Retinal pigment epithelial cell (primary cell): ENCODE measurements around the gene MYL5.
"Not testable (repeated sequence)": the region's sequence is repeated elsewhere in the genome, so short reads cannot be mapped to it uniquely, and the experiment has no call there.

Experiments used
- DNase-seq: peaks from one replicate; pipeline ENCODE4 v3.0.0-alpha.2; 2010; ENCODE audit warnings: low read depth
- H3K4me3 ChIP-seq: 2 replicates; pipeline ENCODE4 v1.5.1; 2011; ENCODE audit warnings: mild to moderate bottlenecking, low read length, control low read depth, moderate library complexity
- TF ChIP-seq, protein P1 (sequence below): conservative IDR thresholded peaks from 2 replicates; pipeline ENCODE4 v1.5.1; 2011; ENCODE audit warnings: low read depth, low read length, control low read depth, inconsistent platforms

Gene MYL5

DNA sequence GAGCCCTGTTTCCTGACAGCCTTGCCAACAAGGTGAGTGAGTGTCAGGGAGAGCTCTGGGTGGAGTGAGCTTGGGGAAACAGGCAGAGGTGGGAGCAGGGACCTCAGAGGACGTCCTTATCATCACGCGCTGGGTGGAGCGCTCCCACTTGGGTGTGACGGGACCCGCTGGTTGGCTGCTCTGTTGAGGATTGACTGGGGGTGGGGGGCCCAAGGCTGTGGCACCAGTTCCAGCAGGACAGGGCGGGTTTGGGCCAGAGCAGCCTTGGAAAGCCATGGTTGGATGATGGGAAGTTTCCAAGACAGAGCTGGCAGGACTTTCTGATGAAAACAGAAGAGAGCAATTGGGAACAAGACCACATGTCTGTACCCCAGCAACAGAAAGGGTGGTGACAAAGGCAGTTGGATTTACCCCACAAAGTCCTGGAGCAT, 28.3 kb downstream of the MYL5 start:
- DNase-seq = no peak
- no peak overlapping the region for H3K4me3 ChIP-seq
- TF ChIP-seq, protein P1, sequence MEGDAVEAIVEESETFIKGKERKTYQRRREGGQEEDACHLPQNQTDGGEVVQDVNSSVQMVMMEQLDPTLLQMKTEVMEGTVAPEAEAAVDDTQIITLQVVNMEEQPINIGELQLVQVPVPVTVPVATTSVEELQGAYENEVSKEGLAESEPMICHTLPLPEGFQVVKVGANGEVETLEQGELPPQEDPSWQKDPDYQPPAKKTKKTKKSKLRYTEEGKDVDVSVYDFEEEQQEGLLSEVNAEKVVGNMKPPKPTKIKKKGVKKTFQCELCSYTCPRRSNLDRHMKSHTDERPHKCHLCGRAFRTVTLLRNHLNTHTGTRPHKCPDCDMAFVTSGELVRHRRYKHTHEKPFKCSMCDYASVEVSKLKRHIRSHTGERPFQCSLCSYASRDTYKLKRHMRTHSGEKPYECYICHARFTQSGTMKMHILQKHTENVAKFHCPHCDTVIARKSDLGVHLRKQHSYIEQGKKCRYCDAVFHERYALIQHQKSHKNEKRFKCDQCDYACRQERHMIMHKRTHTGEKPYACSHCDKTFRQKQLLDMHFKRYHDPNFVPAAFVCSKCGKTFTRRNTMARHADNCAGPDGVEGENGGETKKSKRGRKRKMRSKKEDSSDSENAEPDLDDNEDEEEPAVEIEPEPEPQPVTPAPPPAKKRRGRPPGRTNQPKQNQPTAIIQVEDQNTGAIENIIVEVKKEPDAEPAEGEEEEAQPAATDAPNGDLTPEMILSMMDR = no peak

DNA sequence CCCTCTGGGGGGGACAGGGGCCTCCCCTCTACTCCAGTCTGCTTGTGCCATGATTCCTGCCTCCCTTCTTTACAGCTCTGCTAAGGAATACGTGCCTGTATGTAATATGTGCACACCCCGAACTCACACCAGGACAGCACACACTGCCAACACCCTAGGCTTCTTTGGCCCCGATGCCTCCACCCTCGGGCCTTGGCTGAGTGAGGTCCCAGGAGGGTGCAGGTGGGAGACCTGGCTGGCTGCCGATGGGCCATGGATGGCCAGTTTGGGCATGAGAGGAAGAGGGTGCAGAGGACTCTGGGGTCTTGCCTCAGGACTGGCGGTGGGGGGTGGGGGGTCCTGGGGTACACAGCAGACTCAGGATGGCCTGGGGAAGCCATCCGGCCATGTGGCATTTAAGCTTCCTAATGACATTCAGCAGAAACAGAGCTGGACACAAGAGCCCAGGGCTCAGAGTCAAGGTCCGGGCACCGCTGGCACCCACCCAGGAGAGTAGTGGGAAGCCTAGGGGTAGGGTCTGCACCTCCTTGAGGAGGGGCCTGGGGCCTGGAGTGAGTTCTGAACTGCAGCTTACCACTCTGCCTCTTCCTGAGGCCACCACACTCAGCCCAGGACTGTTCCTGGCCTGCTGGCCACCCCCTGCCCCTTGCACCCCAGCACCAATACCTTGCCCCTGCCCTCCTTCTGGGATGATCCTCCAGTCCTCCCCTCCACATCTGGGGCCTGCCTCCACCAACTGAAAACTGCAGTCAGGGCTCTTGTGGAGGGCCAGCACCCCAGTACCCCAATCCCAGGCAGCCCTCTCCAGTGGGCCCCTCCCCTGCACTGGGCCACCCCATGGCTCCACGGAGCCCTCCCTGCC, 29.2 kb downstream of the MYL5 start:
- no peak overlapping the region for H3K4me3 ChIP-seq
- TF ChIP-seq, protein P1 = no peak
- no peak for DNase-seq

DNA sequence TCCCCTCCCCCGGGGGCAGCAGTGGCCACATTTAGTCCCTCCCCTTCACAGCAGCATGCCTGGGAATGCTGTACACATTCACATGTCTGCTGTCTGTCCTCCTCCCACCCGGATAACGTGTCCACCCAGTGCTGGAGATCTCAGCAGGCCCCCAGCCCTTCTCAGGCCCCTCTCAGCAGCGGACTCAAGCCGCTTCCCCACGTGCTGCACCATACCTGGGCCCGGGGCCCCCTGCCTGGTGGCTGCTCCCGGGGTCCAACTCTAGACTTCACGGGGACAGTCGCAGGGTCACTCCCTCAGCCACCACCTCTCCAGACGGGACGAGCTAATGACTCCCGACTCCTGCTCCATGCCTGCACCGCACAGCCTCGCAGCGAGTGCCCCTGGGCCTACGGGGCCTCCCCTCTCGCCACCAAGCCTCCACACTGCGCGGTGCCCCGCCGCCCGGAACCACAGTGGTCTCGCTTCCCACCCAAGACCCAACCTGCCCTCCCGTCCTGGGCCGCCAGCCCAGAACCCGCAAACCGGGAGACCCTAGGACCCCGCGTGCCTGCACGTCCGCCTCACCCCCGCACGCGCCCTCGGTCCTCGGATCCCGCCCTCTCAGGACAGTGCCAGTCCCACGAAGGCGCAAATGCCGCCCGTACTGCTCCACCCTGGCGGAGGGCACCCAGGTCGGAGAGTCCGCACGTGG, 30.0 kb downstream of the MYL5 start:
- H3K4me3 ChIP-seq = no peak overlapping the region
- TF ChIP-seq, protein P1 = no peak

DNA sequence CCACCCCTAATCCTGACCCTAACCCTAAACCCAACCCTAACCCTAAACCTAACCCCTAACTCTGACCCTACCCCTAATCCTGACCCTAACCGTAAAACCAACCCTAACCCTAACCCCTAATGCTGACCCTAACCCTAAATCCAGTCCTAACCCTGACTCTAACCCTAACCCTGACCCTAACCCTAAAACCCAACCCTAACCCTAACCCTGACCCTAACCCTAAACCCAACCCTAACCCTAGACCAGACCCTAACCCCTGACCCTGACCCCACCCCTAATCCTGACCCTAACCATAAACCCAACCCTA, 30.6 kb downstream of the MYL5 start:
- DNase-seq = no peak
- TF ChIP-seq, protein P1 = no peak
- peak overlapping the region; percentile 50 for H3K4me3 ChIP-seq

More for the DNA sequence above, 30.0 kb downstream of the MYL5 start:
- DNase-seq = no peak

DNA sequence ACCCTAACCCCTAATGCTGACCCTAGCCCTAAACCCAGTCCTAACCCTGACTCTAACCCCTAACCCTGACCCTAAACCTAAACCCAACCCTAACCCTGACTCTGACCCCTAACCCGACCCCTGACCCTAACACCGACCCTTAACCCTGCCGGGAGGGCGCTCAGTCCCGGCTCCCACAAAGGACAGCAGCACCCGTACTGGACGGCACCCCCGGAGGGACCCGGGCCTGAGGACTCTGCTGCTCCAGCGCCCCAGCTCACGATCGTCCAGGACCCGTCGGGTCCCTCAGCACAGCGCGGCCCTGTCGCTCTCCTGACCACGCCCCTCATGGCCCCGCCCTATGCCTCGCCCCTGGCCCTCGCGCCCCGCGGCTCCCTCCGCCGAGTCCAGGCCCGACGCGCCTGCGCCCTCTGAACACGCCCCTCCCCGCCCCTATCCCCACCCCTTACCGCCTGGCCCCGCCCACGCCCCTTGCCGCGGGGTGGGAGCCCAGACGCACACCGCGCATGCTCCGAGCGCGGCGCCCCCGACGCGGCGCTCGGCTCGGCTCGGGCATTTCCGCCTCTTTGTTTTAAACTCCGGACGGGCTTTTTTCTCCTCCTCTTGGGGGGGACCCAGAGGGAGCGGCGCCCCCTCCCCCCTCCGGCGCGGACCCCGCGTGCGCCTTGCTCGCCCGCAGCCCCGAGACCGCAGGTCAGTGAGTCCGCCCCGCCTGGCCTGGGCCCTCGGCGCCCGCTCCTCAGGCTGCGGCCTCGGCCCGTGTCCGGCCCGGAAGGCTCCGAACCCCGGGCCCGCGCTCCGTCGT, 31.1 kb downstream of the MYL5 start, which contains the start of gene PCGF3:
Gene PCGF3, plus strand, starts transcription at position 555 of the 805 bp plus-strand sequence. CDS start 27,849 bp downstream, outside the sequence.
- H3K4me3 ChIP-seq = peak within 1 kb of the TSS; percentile 82
- DNase-seq = peak; percentile 66
- TF ChIP-seq, protein P1 = no peak

DNA sequence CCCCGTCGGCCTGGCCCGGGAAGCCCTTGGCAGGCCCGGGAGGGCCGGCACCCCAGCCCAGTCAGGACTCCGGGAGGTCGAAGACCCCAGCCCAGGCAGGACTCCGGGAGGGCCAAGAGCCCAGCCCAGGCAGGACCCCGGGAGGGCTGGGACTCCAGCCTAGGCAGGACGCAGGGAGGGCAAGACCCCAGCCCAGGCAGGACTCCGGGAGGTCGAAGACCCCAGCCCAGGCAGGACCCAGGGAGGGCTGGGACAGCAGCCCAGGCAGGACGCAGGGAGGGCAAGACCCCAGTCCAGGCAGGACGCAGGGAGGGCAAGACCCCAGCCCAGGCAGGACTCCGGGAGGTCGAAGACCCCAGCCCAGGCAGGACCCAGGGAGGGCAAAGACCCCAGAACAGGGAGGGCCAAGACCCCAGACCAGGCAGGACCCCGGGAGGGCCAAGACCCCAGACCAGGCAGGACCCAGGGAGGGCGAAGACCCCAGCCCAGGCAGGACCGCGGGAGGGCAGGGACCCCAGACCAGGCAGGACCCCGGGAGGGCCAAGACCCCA, 31.8 kb downstream of the MYL5 start:
- DNase-seq = not testable (repeated sequence)
- H3K4me3 ChIP-seq = peak overlapping the region; percentile 82
